ENCODE results near the gene CFAP73. TPM values are rescaled to one million over a fixed set of nuclear protein-coding genes. Genes with fewer than 3 reads are reported as not detected.

The CFAP73 gene
- total RNA-seq, 4 donors from 2014 or later, result not detected

DNA sequence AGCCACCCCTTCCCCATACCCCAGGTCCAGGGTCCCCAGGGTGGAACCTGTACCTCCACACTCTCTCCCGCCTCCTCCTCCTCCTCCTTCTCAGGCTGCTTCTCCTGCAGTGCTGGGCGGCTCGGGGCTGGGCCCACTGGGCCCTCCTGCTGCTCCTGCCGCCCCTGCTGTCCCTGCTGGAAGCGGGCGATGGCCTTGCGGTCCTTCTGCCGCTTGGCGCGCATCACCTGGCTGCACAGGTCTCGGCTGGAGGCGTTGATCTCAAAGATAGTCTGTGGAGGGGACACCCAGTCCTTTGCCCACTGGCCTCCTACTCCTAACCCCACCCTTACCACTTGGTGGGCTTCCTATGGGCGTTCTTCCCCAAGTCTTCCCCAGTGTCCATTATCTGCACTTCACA is 14.5 kb downstream of the CFAP73 start:
- TF ChIP-seq, protein P1, sequence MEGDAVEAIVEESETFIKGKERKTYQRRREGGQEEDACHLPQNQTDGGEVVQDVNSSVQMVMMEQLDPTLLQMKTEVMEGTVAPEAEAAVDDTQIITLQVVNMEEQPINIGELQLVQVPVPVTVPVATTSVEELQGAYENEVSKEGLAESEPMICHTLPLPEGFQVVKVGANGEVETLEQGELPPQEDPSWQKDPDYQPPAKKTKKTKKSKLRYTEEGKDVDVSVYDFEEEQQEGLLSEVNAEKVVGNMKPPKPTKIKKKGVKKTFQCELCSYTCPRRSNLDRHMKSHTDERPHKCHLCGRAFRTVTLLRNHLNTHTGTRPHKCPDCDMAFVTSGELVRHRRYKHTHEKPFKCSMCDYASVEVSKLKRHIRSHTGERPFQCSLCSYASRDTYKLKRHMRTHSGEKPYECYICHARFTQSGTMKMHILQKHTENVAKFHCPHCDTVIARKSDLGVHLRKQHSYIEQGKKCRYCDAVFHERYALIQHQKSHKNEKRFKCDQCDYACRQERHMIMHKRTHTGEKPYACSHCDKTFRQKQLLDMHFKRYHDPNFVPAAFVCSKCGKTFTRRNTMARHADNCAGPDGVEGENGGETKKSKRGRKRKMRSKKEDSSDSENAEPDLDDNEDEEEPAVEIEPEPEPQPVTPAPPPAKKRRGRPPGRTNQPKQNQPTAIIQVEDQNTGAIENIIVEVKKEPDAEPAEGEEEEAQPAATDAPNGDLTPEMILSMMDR (IDR thresholded peaks at IDR 0.05; ENCODE audit: low read depth), result no peak

DNA sequence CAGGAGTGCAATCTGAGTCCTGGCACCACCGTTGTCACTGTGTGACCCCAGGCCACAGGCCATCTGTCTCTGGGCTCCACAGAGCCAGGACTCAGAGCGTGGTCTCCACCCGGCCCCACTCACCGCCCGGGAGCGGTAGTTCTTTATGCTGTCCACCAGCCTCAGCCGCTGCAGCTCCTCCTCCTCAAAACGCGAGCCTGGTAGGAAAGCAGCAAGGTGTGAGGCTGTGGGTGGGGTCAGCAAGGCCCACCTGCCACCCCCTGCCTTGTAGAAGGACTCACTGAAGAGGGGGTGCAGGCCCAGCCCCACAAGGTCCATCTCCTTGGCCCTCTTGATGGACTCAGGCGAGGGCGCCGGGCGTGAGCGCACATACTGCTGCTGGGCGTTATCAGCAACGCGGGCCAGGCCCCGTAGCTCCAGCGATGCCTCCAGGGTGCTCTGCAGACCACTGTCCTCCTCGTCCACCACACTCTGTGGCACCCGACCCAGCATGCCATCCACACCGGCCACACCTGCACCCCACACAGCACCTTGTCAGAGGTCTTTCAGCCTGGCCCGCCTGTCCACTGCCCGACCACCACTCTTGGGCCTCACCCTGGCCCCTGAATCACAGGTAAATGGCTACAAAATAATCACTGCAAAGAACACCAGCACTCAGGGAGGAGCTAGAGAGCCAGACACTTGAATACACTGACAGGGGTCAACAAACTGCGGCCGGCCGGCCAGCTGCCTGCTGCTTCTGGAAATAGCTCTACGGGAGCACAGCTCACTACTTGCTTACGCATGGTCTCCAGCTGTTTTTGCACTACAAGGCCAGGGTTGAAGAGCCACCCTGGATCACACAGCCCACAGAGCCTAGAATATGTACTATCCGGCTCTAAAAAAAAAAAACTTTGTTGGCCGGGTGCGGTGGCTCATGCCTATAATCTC is 16.3 kb downstream of the CFAP73 start:
- TF ChIP-seq, protein P1 (IDR thresholded peaks at IDR 0.05; ENCODE audit: low read depth), result no peak

DNA sequence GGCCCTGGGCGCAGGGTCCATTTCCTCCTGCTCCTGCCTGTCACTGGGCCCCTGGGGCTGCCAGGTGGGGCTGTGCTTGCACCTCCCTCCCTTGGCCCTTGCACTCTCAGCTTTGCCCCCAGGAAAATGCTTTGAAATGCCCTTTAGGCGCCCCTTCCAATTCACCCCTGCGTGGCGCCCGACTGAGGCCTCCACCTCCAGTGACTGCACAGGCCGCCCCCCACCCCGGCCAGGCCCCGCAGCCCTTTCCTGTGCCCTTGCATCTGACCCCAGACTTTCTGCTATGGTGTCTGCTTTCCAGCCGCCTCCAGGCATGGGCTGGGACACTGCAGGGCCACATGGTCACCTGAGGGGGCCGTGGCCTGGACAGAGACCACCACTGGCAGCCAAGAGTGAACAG is 18.3 kb downstream of the CFAP73 start:
- TF ChIP-seq, protein P1 (IDR thresholded peaks at IDR 0.05; ENCODE audit: low read depth), result no peak

DNA sequence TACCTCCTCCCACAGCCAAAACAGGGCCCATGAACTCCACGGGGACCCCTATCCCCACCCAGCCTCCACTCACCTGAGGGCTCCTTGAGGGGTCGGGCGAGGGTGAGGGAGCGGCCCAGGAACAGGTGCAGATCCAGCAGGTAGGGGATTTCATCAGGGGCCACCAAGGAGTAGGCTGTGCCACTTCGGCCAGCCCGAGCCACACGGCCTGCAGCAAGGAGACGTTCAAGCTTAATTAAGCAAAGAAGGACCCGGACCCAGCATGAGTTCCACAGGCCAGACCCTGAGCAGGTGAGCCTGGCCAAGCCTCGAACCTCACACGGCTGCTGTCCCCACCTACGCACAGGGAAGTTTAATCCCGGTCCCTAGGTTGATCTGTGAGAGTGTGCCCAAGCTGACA is 20.2 kb downstream of the CFAP73 start:
- TF ChIP-seq, protein P1 (IDR thresholded peaks at IDR 0.05; ENCODE audit: low read depth), result no peak

DNA sequence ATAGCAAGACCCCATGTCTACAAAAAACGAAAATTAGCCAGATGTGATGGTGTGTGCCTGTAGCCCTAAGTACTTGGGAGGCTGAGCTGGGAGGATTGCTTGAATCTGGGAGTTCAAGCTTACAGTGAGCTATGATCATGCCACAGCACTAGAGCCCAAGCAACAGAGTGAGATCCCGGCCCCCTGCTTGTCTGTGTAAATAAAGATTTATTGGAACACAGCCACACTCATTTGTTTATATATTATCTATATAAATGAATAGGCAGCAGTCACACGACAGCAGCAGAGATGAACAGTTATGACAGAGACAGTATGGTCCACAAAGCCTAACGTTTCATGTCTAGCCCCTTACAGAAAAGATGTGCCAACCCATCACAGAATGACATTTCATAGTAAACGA is 20.9 kb downstream of the CFAP73 start:
- TF ChIP-seq, protein P1 (IDR thresholded peaks at IDR 0.05; ENCODE audit: low read depth), result no peak

DNA sequence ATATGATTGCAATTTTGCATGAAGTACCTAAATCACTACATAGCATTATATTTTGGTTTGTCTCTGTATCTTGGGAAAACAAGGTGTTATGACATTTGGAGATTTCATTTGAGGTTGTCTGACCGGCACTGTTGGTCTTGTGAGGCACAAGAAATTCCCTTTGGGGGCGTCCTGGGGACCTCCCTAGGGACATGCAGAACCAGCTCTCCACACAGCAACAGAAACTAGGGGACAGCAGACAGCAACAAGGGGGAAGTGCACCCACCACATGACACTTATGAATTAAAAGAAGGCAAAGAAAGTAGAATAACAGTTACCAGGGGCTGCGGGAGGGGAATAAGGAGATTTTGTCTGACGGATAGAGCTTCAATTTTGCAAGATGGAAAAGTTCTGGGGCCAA is 21.4 kb downstream of the CFAP73 start:
- TF ChIP-seq, protein P1 (IDR thresholded peaks at IDR 0.05; ENCODE audit: low read depth), result no peak

DNA sequence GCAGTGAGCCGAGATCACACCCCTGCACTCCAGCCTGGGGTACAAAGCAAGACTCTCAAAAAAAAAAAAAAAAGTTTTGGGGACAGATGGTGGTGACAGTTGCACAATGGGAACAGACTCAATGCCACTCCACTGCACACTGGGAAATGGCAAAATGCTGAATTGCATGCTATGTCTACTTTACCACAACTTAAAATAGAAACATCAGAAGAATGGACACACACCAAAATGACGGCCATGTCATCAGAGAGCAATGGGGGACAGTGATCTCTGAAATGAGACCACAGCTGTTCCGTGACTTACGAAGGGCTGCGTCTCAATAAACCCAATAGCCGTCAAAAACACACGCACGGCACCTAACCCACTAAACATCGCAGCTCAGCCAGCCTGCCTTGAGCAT is 22.0 kb downstream of the CFAP73 start:
- TF ChIP-seq, protein P1 (IDR thresholded peaks at IDR 0.05; ENCODE audit: low read depth), result no peak
